ENCODE measurements around the gene DACH1.

GRCh38 chr13:71659404-71659803 is 207.6 kb downstream of the DACH1 start:
- TF ChIP-seq EZH2 (IDR thresholded peaks at IDR 0.05), result no peak
- TF ChIP-seq POLR2AphosphoS5 (IDR thresholded peaks at IDR 0.05; ENCODE audit: borderline replicate concordance, low read depth, low read length), result no peak; the same call in 1 of the 2 replicates
